ENCODE data around the gene CDKAL1. TPM values are rescaled to one million over a fixed set of nuclear protein-coding genes. Genes with fewer than 3 reads are reported as not detected.

Gene CDKAL1
- total RNA-seq, 4 donors from 2014 or later: 24.7 to 32.8 (median 29.8) TPM

- TF ChIP-seq POLR2A (IDR thresholded peaks at IDR 0.05) (no peak), CTCF (IDR thresholded peaks at IDR 0.05) (no peak)
- 92 to 93% methylated on average over 3 of the region's 3 CpGs for WGBS, 2 donors
- Histone ChIP-seq H3K27ac (no peak overlapping the region), H3K4me1 (peaks cover 0 to 4% of the 10 kb centered on the region in 2 donors), H3K4me3 (replicated peaks in 1 of 3) (no peak overlapping the region), H3K27me3 (no peaks in the 10 kb centered on the region), H3K36me3 (no peaks in the 10 kb centered on the region), H3K9me3 (no peaks in the 10 kb centered on the region)
- DNase-seq: no peak
- intact Hi-C loops (cut with DNase I): no loop called here
Measured at GRCh38 chr6:21067521-21067920, 533.3 kb downstream of the CDKAL1 start.

- H3K4me1 ChIP-seq: no peaks in the 10 kb centered on the region
- intact Hi-C loops (cut with DNase I): no loop called here
- H3K4me3 ChIP-seq (replicated peaks in 1 of 3): no peak overlapping the region
- DNase-seq: no peak
- H3K27me3 ChIP-seq: no peaks in the 10 kb centered on the region
- no peaks in the 10 kb centered on the region for H3K36me3 ChIP-seq
- H3K27ac ChIP-seq: no peak overlapping the region
- TF ChIP-seq POLR2A (IDR thresholded peaks at IDR 0.05) (no peak), CTCF (IDR thresholded peaks at IDR 0.05) (no peak)
- H3K9me3 ChIP-seq: no peaks in the 10 kb centered on the region
- WGBS, 2 donors: 50 to 72% methylated on average over 2 of the region's 2 CpGs
Measured at GRCh38 chr6:21070620-21071019, 536.4 kb downstream of the CDKAL1 start.

GRCh38 chr6:21071780-21072468, 537.7 kb downstream of the CDKAL1 start:
- intact Hi-C loops (cut with DNase I): no loop called here
- no peak for TF ChIP-seq CTCF (IDR thresholded peaks at IDR 0.05)
- no peak for TF ChIP-seq POLR2A (IDR thresholded peaks at IDR 0.05)

DNA sequence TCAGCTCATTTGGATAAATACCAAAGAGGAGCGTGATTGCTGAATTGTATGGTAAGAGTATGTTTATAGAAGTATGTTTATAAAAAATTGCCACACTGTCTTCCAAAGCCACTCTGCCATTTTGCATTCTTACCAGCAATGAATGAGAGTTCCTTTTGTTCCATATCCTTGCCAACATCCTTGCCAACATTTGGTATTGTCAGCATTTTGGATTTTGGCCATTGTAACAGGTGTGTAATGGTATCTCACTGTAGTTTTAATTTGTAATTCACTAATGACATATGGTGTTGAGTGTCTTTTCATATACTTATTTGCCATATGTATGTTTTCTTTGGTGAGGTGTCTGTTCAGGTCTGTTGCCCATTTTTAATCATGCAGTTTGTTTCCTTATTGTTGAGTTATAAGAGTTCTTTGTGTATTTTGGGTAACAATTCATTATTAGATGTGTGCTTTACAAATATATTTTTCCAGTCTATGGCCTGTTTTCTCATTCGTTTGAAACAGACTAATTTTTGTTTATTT, 539.1 kb downstream of the CDKAL1 start:
- TF ChIP-seq CTCF (IDR thresholded peaks at IDR 0.05) (no peak), POLR2A (IDR thresholded peaks at IDR 0.05) (no peak)
- DNase-seq: no peak
- intact Hi-C loops (cut with DNase I): no loop called here
- Histone ChIP-seq H3K27ac (no peak overlapping the region), H3K4me3 (replicated peaks in 1 of 3) (no peak overlapping the region), H3K9me3 (no peaks in the 10 kb centered on the region), H3K27me3 (no peaks in the 10 kb centered on the region), H3K4me1 (no peaks in the 10 kb centered on the region), H3K36me3 (no peaks in the 10 kb centered on the region)
- WGBS, 2 donors: 89 to 92% methylated on average over 2 of the region's 2 CpGs

More at GRCh38 chr6:21071780-21072468, 537.7 kb downstream of the CDKAL1 start:
- no peak overlapping the region for H3K27ac ChIP-seq
- no peaks in the 10 kb centered on the region for H3K36me3 ChIP-seq
- H3K4me3 ChIP-seq (replicated peaks in 1 of 3): no peak overlapping the region
- 85 to 87% methylated on average over 8 of the region's 8 CpGs for WGBS, 2 donors
- no peak for DNase-seq
- H3K9me3 ChIP-seq: no peaks in the 10 kb centered on the region
- no peaks in the 10 kb centered on the region for H3K4me1 ChIP-seq
- H3K27me3 ChIP-seq: no peaks in the 10 kb centered on the region

DNA sequence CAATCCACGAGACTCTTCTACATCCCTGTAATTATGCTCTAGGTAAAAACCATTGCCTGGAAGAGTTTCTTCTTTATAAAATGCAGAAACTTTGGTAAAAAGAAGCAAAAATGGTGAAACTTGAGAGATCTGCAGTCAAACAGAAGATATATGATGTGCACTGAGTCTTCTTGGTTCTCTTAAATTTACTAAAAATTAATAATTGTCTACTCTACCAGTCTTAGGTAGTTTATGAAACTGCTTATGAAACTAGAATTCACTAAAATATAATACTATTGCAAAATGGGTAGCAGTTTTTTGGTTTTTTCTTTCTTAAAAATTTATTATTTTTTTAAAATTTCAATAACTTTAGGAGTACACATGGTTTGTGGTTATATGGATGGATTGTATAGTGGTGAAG, 540.2 kb downstream of the CDKAL1 start:
- TF ChIP-seq POLR2A (IDR thresholded peaks at IDR 0.05) (no peak), CTCF (IDR thresholded peaks at IDR 0.05) (no peak)
- DNase-seq: no peak
- no peaks in the 10 kb centered on the region for H3K4me1 ChIP-seq
- no peaks in the 10 kb centered on the region for H3K27me3 ChIP-seq
- WGBS, 2 donors: 97% methylated on average over 1 of the region's 1 CpG
- H3K36me3 ChIP-seq: no peaks in the 10 kb centered on the region
- H3K9me3 ChIP-seq: no peaks in the 10 kb centered on the region
- H3K4me3 ChIP-seq (replicated peaks in 1 of 3): no peak overlapping the region
- intact Hi-C loops (cut with DNase I): no loop called here
- H3K27ac ChIP-seq: no peak overlapping the region
